DMS153 treated with DMSO at 0.1 percent for 48 hours (cell line): ENCODE data around the gene GEMIN4.

Source experiments
- DNase-seq: peaks from one replicate; lab custom pipeline; 2025; ENCODE audit not compliant: unreplicated experiment; lab: John Stamatoyannopoulos, UW

The GEMIN4 gene

DNA sequence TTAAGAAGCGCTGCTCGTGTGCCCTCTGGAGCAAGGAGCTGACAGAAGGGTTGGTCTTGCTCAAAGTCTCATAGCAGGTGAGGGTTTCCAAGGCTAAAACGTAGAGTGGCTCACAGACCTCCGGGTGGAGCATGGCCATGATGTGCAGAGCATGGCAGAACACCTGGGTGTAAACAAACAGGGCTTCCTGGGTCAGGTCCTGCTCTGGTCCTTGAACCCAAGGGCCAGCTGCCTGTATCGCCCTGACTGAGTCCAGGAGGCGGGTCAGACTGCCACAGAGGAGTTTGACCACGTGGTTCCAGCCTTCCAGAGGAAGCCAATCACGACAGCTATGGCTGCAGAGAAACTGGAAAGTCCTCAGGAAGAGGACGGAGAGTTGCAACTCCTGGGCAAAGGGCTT lies 7.1 kb downstream of the GEMIN4 start:
- DNase-seq: no peak

DNA sequence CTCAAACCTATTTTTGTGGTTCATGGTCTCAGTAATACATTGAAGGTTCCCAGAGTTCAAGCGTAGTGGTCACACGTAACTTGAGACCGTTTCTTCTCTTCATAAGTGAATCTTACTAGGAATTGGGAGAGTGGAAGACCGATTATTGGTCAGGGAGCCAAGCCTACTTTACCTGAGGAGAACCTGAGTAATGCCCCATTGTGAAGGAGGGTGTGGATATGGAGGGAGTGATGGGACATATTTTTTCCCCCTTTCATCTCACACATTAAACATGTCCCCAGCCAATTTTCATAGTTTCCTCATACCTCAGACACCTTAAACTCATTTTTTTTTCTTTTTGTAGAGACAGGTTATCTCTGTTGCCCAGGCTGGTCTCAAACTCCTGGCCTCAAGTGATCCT lies 8.9 kb downstream of the GEMIN4 start:
- no peak for DNase-seq

DNA sequence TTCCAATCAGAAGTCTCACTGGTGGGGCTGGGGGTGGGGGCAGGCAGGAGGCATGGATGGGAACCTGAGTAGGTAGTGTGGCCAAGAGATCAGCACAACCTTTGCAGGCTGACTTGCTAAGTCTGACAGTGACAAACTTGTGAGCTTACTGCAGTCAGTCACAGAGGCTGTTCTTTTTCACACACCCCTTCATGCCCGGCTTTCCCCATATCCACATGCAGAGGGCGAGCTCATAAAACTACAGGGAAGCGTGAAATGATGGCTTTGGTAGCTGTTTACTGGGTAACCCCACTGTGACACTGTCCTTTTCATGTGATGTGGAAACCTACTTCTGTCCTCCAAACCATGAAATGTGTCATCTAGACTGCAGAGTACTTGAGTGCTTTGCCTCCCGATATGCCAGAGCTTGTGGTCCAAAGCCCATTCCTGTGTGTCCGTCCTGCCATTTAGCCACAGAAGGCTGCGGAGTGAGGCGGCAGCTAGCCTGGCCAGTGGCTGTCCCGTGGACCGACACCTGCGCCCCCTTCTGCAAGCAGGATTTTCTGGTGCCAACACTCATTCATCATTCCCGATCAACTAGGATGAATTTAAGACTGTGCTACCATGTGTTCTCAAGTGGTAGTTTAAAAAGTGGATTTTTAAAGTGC lies 9.8 kb downstream of the GEMIN4 start:
- DNase-seq: no peak

DNA sequence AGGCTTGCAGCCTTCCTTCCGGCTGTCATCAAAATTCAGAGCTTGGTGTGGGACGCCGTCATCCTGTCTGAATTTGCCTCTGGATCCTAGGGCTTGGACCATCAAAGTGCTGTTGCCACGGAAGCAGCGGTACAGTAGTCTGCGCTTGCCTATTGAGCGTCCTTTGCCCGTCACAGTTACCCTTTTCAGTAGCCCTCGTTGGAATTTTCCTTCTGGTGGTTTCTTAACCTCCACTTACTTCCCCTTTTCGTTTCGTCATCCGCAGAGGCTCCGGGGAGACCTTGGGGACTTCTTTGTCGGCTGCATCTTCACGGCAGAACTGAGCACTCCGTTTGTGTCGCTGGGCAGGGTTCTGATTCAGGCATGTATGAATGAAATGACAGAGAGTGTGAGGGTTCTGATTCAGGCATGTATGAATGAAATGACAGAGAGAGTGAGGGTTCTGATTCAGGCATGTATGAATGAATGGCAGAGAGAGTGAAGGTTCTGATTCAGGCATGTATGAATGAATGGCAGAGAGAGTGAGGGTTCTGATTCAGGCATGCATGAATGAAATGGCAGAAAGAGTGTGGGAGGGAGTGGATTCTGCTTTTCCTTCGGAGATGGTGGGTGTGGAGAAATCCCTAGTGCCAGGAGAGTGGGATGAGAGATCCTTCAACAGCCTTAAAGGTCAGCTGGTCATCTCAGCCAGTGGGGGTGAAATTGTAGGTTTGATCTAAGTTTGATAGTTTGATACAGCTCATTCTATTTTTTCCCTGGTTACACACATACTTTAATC lies 11.6 kb downstream of the GEMIN4 start:
- no peak for DNase-seq

DNA sequence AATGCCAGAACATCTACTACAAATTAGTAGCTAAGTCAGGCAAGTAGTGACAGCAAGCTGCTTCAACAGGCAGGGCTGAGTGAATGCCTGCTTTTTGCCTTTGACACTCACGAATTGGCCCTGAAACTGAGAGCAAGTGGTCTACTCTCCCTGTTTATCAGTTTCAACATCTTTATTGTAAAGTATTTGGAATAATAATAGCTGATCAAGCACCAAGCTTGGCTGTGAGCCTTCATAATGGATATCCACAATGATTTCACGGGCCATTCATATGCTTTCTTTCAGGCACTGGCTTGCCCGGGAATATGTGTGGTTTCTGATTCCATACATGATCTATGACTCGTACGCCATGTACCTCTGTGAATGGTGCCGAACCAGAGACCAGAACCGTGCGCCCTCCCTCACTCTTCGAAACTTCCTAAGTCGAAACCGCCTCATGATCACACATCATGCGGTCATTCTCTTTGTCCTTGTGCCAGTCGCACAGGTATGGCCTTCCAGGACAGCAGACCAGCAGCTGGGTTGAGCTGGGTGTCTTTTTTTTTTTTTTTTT lies 14.4 kb downstream of the GEMIN4 start:
- no peak for DNase-seq

DNA sequence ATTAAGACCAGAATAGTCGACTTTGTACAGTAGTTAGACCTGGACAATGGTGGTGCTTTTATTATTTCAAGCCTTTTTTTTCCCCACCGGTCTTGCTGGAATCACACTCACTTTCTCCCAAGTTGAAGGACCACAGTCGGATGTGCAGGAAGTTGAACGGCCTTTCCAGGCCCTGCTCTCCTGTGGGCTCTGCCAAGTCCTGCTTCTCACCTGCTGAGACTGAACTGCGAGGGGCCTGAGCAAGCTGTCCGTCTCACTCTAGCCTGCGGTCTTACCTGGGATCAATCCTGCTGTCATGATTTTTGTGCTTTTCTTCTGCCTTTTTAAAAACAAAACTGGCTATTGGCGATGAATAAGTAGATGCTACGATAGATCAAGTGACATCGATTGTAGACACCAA lies 18.3 kb downstream of the GEMIN4 start:
- DNase-seq: no peak

DNA sequence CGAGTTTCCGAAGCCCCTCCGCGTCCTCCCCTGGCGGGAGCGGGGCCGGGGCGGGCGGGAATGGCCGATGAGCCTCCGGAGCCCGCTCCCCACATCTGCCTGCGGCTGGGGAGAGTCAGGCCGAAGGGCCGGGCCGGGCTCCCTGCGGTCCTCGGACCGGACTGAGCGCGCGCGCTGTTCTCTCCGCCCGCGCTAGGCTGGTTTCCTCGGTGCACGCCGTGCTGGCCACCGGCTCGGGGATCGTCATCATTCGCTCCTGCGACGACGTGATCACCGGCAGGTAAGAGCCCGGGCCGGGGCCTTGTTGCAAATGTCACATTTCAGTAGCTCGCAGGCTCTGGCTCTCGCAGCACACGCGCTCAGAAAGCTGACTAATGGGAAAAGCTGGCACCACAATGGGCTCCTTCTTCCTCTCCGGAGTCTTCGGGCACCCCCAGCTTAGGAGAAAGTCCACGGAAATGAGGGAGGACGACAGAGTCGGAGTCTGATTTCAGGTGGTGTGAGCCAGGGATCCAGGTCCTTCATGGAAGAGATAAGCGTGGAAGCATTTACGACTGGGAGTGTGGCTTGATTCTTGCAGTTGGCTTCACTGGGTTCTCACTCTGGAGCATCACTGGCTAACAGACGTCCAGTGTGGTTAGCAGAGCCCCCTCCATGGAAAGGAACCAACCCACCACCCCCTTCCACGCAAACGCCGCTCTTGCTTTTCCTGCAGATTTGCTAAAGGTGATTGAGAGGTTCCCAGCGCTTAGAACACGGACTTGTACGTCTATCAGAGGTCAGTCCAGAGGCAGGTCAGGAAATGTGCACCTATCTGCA lies 19.0 kb downstream of the GEMIN4 start:
- no peak for DNase-seq

DNA sequence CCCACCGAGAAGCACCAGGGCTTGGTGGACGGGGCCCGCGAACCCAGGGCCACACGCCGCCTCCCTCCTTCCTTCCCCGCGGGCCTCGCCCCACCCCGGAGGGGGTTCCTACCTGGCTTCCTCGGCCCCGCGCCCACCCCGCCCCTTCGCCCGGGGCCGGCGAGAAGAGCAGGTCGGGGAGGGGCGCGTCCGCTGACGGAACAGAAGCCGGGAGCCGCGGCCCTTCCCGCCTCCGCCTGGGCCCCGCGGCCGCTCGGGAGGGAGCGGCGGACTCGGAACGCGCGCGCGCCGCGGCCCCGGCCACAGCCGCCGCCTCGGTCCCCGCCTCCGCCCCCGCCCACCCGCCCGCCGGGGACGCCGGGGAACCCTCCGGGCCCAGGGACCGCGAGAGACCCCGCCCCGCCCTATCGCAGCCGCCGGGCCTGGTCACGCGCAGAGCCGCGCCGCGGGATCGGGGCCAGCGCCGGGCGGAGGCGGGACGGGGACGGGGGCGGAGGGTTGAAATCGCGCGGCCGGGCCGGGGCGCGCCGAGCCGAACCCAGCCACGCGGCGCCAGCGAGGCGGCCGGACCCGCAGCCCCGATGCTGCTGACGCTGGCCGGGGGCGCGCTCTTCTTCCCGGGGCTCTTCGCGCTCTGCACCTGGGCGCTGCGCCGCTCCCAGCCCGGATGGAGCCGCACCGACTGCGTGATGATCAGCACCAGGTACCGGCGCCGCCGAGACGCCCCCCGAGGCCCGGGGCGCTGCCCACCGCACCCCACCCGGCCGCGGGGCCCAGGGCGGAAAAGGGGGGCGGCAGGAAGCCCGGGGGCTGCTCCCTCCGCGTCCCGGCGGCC lies 19.8 kb downstream of the GEMIN4 start, which contains the start of gene TLCD3A:
Gene TLCD3A, plus strand, starts transcription at position 530 of the 835 bp plus-strand sequence. Its CDS starts 52 bp downstream, at position 582.
- DNase-seq: no peak

DNA sequence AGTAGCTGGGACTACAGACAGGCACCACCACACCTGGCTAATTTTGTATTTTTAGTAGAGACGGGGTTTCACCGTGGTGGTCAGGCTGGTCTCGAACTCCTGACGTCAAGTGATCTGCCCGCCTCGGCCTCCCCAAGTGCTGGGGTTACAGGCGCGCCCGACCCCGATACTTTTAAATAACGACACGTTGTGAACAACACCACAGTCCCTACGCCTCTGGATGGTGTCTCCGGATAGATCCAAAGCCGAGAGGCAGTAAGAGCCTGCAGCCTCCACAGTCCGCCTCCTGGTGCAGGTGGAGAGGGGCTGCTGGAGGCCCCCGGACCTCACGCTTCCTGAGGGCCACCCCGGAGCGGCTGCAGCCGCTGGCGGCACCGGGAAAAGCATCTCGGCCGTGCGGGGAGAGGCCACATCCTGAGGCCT lies 20.4 kb downstream of the GEMIN4 start:
- DNase-seq: no peak

DNA sequence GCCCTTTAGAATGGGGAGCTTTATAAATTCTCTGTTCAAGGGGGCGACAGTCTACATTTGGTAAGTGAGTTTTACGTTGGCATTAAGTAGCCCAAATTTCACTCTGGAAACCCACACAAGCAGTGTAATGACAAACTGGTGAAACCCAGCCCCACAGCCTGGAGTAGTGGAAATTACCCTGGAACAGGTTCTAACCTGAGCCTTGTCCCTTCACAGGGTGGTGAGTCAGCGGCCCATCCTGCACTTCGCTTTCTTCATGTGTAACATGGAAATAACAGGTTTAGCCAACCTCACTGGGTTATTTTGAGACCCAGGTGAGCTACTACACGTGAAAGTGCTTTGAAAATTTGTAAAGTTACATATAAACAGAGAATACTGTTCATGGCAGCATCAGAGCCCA lies 23.2 kb downstream of the GEMIN4 start:
- DNase-seq: no peak

DNA sequence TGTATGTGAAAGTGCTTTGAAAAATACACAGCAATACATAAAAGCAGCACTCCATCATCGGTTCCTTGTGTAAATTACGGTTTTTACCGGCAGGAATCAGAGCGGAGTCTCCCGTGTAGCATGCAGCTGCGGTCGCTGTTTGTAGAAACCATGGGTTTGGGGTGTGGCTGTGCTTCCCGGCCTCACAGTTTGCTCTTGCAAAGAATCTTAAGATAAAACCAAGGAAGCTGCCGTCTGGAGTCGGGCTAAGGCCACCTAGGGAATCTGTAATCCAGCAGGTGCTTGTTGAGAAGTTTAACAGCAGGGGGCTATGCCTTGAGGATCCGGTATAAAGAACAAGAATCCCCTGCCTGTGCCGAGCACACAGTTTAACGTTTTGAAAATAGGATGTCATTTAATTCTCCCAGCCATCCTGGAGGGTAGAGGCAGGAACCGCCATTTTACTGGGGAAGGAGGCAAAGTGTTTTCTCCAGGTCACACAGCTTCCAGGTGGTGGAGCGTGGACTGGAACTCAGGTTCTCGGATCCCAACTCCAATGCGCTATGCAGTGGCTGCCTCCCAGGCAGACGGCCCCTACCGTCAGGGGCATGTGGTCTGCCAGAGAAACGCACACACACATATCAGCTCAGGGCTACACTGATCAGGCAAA lies 25.7 kb downstream of the GEMIN4 start:
- no peak for DNase-seq

DNA sequence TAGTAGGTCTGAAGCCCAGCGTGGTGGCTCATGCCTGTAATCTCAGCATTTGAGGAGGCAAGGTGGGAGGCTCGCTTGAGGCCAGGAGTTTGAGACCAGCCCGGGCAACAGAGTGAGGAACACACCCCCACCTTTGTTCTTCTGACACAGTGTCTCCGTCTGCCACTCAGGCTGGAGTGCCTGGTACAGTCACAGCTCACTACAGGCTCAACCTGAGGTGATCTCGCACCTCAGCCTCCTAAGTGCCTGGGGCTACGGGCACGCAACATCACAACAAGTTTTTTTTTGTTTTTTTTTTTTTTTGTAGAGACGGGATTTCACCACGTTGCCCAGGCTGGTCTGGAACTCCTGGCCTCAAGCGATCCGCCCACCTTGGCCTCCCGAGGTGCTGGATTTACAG lies 26.3 kb downstream of the GEMIN4 start:
- DNase-seq: no peak

DNA sequence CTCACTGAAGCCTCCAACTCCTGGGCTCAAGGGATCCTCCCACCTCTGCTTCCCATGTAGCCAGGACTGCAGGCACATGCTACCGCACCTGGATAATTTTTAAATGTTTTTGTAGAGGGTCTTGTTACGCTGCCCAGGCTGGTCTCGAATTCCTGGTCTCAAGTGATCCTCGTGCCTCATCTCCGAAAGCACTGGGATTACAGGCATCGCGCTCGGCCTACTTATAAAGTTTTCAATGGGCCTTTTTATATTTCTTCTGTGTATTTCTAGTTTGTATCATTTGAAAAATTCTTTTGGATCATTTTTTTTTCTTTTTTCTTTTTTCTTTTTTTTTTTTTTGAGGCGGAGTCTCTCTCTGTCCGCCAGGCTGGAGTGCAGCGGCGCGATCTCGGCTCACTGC lies 27.0 kb downstream of the GEMIN4 start:
- no peak for DNase-seq

DNA sequence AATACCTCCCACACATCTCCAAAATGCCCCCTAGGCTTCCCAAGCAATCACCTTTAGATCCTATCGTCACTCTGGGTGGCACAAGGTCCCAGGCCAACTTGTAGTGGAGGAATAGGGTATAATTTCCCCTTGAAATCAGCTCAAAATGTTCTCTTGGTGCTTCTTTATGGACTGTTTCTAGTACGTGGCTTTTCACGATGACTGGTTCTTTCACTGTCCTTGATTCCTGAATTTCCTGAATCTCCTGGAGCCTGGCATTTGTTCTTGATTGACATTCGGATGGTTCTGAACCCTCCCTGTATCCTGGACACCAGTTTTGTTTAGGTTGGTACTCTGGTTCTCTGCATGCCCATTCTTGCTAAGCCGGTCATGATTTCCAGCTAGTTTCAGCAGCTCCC lies 30.5 kb downstream of the GEMIN4 start:
- no peak for DNase-seq

DNA sequence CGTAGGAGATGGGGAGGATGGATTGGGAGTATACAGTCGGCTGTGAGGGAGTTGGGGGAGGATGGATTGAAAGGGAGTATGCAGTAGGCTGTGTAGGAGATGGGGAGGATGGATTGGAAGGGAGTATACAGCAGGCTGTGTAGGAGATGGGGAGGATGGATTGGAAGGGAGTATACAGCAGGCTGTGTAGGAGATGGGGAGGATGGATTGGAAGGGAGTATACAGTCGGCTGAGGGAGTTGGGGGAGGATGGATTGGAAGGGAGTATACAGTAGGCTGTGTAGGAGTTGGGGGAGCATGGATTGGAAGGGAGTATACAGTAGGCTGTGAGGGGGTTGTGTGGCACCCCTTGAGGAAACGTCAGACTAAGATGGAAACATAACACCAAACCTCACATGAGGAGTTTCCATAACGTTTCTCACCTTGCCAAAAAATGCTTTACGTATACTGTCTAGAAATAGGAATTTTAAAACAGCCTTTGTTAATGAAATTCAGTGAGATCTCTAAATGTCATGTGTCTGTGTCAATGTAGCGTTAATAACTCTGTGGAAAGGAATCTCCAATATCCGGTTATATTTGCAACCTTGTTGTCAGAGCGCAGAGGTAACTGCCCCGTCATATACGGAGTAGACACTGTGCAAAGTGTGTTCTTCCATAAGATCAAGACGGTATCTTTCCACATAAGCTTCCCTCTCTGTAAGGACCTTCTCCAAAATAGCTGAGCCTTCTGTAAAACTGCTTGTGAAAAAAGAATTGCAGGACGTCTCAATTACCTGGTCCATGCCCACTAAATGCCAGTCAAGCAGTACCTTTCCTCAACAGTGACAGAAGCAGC lies 31.1 kb downstream of the GEMIN4 start:
- no peak for DNase-seq

DNA sequence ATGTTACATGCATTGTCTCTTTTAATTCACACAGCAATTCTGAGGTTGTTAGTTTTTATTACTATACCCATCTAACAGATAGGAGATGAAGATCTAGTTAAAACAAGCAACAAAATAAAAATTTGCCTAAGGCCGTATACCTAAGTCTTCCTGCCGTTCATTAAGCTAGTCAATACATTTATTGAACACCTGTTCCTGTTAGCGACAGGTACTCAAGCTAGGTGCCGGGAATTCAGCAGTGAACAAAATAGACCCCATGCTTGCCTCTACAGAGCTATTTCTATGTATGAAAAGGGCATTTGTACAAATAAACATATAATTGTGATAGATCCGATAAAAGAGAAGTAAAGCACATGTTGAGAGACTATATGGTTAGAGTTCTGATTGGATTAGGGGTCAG lies 34.0 kb downstream of the GEMIN4 start:
- no peak for DNase-seq

DNA sequence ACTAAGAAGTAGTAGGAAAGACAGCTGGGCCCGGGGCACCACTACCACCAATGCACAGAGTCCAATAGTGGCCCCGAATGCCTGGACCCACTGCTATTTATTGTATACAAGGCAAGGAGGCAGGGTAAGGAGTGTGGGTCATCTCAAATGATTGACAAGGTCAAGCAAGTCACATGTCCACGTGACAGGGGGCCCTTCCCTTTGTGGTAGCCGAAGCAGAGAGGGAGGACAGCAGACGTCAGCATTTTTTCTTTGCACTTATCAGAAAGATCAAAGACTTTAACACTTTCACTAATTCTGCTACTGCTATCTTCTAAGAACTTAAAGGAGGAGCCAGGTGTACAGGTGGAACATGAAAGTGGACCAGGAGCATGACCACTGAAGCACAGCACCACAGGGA lies 43.9 kb downstream of the GEMIN4 start:
- no peak for DNase-seq

DNA sequence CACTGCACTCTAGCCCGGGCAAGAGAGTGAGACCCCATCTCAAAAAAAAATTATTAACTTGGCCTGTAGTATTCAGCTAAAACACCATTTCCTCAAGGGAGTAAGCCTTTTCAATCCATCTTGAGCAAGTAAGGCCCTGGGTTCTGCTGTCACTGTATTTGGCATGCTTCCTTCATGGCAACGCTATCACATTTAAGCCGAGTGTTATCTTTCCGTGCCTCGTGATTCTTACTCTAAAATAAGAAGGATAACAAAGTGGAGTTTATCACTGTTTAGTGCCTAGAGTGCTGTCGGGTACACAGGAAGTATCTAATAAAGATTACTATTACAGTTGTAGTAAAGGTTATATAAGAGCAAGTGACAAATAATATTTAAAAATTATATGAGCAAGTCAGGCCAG lies 46.2 kb downstream of the GEMIN4 start:
- no peak for DNase-seq

DNA sequence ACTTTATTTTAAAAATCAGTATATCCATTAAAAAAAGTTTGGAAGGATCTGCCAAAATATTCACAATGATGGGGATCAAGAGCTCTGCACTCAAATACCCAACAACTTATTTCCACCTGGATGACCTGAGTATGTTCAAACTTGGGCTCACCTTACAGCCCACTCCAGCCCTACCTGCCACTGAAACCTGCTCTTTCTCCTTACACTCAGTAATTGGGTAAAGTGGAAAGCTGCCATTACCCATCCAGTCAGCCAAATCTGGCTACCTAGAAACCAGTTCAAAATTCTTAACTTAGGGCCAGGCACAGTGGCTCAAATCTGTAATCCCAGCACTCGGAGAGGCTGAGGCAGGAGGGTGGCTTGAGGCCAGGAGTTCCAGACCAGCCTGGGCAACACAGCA lies 47.1 kb downstream of the GEMIN4 start:
- no peak for DNase-seq
